Endothelial cell (in vitro differentiated cells): ENCODE data around the gene NRG4. TPM values are rescaled to one million over a fixed set of nuclear protein-coding genes. Genes with fewer than 3 reads are reported as not detected.

Source experiments
- DNase-seq: peaks from one replicate; pipeline ENCODE4 v3.0.0; 2021; ENCODE audit warnings: low spot score
- H3K27ac Mint-ChIP-seq: one replicate; pipeline ENCODE4 v1.8.0; 2021; ENCODE audit warnings: mixed read lengths, inconsistent platforms; ENCODE audit not compliant: unreplicated experiment
- H3K27me3 Mint-ChIP-seq: one replicate; pipeline ENCODE4 v1.8.0; 2021; ENCODE audit warnings: mild to moderate bottlenecking, moderate library complexity, mixed read lengths, inconsistent platforms; ENCODE audit not compliant: unreplicated experiment
- H3K36me3 Mint-ChIP-seq: one replicate; pipeline ENCODE4 v1.8.0; 2021; ENCODE audit warnings: mild to moderate bottlenecking, low read depth, mixed read lengths, inconsistent platforms; ENCODE audit not compliant: unreplicated experiment
- H3K4me1 Mint-ChIP-seq: one replicate; pipeline ENCODE4 v1.8.0; 2021; ENCODE audit warnings: mild to moderate bottlenecking, mixed read lengths, inconsistent platforms; ENCODE audit not compliant: unreplicated experiment
- H3K4me3 Mint-ChIP-seq: one replicate; pipeline ENCODE4 v1.8.0; 2021; ENCODE audit warnings: mild to moderate bottlenecking, mixed read lengths, inconsistent platforms; ENCODE audit not compliant: unreplicated experiment
- H3K9me3 Mint-ChIP-seq: one replicate; pipeline ENCODE4 v1.8.0; 2021; ENCODE audit warnings: mixed read lengths, inconsistent platforms; ENCODE audit not compliant: unreplicated experiment
- total RNA-seq: library from RNA; stranded (reverse); fragmentation: NEBNext Ultra II Directional; extraction: Animal tissue kit (Norgen Biotek cat#: 25700); gene quantifications from one replicate; pipeline ENCODE4 v1.2.1, GENCODE V29; 2021; ENCODE audit not compliant: unreplicated experiment
- TF ChIP-seq, protein P1 (sequence below): fragments of 200-600 bp; sonication (generic); IDR thresholded peaks from one replicate; pipeline ENCODE4 v1.5.0; 2021; ENCODE audit warnings: antibody characterized with exemption; ENCODE audit not compliant: unreplicated experiment

NRG4 gene
- total RNA-seq, 1 donor from 2014 or later = 2.7 TPM

DNA sequence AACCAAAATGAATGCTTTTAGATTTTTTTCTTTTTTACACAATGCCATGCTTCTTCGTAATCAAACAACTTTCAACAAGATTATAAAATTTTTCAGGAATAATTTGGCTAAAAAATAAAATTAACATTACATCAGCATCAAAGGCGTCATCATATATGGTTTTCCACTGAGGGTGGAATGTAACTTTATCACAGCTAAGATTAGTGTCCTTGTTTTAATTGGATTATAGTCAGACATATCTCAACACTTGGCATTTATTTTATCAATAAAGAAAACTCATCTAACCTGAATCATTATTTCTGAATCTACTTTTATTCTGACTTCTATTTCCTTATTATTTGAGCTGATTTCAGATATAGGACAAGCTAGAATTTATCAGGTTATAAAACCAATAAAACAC is 1.6 kb downstream of the NRG4 start:
- DNase-seq = no peak
- TF ChIP-seq, protein P1, sequence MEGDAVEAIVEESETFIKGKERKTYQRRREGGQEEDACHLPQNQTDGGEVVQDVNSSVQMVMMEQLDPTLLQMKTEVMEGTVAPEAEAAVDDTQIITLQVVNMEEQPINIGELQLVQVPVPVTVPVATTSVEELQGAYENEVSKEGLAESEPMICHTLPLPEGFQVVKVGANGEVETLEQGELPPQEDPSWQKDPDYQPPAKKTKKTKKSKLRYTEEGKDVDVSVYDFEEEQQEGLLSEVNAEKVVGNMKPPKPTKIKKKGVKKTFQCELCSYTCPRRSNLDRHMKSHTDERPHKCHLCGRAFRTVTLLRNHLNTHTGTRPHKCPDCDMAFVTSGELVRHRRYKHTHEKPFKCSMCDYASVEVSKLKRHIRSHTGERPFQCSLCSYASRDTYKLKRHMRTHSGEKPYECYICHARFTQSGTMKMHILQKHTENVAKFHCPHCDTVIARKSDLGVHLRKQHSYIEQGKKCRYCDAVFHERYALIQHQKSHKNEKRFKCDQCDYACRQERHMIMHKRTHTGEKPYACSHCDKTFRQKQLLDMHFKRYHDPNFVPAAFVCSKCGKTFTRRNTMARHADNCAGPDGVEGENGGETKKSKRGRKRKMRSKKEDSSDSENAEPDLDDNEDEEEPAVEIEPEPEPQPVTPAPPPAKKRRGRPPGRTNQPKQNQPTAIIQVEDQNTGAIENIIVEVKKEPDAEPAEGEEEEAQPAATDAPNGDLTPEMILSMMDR = no peak
- H3K36me3 Mint-ChIP-seq = no peaks in the 10 kb centered on the region
- no peak overlapping the region for H3K27ac Mint-ChIP-seq
- H3K9me3 Mint-ChIP-seq = no peaks in the 10 kb centered on the region
- no peaks in the 10 kb centered on the region for H3K27me3 Mint-ChIP-seq
- H3K4me3 Mint-ChIP-seq = no peak overlapping the region
- no peaks in the 10 kb centered on the region for H3K4me1 Mint-ChIP-seq

DNA sequence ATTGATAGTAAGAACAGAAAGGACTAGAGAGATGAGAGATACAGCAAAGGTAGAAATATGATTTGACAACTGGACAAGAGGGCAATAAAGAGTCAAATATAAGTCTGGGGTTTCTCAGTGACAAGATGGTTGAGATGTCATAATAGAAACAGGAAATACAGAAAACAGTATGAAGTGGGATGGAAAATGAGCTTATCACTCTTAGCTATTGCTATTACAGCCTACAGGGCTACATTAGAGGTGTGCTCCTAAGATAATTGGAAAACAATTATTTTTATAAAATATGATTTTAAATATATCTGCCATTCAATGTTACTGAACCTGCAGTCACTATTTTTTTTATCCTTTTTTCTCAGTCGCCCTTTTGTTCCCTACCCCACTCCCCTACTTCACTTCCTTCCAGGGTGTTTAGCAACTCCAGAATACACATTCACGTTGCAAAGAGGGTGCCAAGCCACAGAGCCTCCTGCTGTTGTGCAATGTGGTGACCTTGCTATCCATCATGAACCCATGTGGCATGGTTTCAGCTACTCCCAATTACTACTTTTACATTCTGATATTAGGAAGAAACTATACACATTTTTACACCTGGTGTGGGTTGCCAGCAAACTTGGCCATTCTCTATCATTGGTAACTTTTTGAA is 6.0 kb downstream of the NRG4 start:
- no peak overlapping the region for H3K27ac Mint-ChIP-seq
- no peak for DNase-seq
- H3K36me3 Mint-ChIP-seq = no peaks in the 10 kb centered on the region
- no peak overlapping the region for H3K4me3 Mint-ChIP-seq
- no peaks in the 10 kb centered on the region for H3K27me3 Mint-ChIP-seq
- no peaks in the 10 kb centered on the region for H3K9me3 Mint-ChIP-seq
- TF ChIP-seq, protein P1 = no peak
- no peaks in the 10 kb centered on the region for H3K4me1 Mint-ChIP-seq

DNA sequence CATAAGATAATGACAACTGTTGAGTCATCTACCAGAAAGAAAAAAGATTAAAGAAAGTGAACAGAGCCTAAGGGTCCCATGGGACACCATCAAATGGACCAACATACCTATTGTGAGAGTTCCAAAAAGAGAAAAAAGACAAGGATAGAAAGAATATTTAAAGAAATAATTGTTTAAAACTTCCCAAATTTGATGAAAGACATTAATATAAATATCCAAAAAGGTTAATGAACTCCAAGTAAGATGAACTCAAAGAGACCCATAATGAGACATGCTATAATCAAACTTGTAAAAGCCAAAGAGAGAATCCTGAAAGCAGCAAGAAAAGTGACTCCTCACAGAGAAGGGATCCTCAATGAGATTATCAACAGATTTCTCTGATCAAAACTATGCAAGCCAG is 8.9 kb downstream of the NRG4 start:
- Mint-ChIP-seq H3K4me3 (no peak overlapping the region), H3K36me3 (no peaks in the 10 kb centered on the region), H3K4me1 (no peaks in the 10 kb centered on the region), H3K27ac (no peak overlapping the region), H3K9me3 (no peaks in the 10 kb centered on the region), H3K27me3 (no peaks in the 10 kb centered on the region)
- TF ChIP-seq, protein P1 = no peak
- DNase-seq = no peak

DNA sequence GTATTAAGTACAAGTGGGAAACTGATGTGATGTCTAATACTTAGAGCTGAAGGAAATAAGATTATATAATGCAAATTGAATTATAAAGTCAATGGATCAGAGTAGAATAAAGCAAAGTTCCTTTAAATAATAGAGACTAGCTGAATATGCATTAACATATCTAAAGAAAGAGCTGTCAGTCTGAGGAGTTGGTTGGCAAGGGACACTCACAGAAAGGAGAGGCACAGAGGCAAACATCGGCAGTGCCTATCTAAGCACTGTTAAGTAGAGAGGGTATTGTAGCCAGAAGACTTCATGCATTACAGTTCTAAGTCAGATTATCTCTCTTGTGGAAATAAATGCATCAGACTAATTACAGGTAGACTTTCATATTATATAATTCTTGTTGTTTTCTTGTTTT is 16.6 kb downstream of the NRG4 start:
- TF ChIP-seq, protein P1 = no peak
- Mint-ChIP-seq H3K36me3 (no peaks in the 10 kb centered on the region), H3K4me1 (no peaks in the 10 kb centered on the region), H3K27ac (no peak overlapping the region), H3K4me3 (no peak overlapping the region), H3K9me3 (no peaks in the 10 kb centered on the region), H3K27me3 (no peaks in the 10 kb centered on the region)
- no peak for DNase-seq

DNA sequence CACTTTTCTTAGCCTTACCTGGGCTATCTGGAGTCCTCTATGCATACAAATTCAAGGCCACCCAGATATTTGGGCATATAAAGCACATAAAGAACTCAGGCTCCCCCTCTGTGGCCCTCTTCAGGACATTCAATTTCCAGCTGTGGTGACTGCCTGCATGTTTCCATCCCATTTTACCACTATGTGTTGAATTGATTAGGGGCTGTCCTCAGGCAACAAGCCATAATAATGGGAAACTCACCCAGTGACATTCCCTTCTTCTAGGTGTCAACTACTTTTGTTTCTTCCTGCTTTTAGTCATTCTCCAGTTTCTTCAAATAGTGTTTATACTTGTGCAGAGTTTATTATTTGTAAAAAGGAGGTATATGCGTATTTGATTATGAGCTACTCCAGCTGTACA is 18.0 kb downstream of the NRG4 start:
- Mint-ChIP-seq H3K4me1 (no peaks in the 10 kb centered on the region), H3K27me3 (no peaks in the 10 kb centered on the region), H3K27ac (no peak overlapping the region), H3K4me3 (no peak overlapping the region), H3K9me3 (no peaks in the 10 kb centered on the region), H3K36me3 (no peaks in the 10 kb centered on the region)
- no peak for DNase-seq
- TF ChIP-seq, protein P1 = no peak
